ENCODE data around the gene ALG14.

Gene ALG14

DNA sequence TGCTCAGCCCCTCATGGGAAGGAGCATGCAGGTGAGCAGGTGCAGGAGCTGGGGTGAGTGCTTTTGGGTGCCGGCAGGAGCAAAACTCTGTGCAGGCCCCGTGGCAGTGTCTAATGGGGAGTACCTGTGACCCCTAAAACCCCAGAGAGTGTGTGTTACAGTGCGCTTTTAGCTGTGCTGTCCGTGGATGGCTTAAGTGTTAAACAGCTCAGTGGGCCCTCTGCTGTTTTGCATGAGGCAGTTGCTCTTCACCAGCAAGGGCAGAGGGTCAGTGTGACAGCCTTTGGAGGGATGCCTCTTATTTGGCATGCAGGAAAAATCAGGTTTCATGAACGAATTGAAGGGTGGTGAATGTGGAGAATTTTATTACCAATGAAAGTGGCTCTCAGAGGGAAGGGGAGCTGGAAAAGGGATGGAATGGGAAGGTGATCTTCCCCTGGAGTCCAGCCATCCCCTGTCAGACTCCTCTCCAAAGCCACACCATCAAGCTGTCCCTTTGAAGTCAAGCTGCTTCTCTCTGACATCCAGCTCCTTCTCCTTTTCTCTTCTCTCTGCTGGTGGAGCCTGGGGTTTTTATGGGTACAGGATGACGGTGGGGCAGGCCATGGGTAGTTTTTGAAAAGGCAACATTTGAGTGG lies 17.0 kb upstream of the ALG14 start:
- in situ Hi-C loops (cut with HindIII; ENCODE audit: low sequenced_read_pairs), result no loop called here

DNA sequence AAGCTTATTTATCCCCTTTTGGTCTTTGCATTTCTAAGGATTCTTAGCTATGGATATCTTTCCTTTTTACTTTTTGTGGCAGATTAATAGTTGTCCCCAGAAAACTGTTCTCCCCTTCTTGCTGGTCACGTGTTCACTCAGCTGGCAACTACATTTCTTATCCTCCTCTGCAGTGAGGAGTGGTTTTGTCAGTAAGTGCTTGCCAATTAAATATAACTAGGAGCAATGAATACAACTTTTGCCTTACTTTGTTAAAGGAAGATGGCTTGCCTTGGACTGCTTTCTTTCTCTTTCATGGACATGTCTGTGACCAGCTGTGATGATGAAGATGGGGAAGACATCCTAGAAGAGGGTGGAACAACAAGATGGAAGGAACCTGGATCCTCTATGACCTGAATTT lies 15.6 kb upstream of the ALG14 start:
- in situ Hi-C loops (cut with HindIII; ENCODE audit: low sequenced_read_pairs), result no loop called here

DNA sequence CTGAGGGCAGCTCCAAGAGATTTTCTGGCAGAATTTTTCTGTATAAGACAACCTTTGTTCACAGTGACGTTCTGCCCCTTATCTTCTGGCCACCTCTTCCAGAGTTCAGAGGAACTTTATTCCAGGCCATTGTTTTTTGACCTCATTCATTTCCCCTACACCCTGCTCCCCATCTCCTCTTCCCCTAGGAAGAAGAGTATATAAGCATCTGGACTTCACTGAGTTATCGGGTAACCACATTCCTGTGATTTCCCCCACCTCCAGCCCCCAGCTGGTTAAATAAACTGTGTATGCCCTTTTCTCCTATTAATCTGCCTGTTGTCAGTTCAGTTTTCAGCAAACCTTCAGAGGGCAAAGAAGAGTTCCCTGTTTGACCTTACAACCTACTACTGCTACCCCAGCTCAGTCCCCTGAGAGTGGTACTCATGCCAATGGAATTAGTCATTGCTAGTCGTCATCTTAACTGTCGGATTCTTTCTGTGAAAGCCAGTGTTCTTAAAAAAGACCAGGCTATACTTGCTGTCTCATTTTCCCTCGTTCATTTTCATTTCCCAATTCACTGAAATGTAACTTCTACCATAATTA lies 14.3 kb upstream of the ALG14 start:
- in situ Hi-C loops (cut with HindIII; ENCODE audit: low sequenced_read_pairs), result no loop called here

DNA sequence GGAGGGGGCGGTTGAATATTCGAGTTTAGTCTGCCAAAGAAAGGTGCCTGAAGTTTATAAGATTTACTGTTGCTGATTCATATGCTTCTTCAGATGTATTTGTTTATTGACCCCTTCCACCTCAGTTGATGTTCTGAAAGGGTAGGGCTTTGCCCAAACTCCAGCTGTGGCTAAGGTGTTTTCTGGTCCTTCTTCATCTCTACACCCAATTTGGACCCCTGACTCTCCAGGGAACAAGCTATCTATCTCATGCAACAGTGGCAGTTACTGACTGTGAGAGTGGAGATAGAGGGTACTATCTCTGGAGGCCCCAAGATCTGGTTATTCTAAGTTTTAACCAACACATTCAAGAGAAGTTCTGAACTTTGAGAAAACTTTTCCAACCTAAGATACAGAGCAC lies 12.6 kb upstream of the ALG14 start:
- in situ Hi-C loops (cut with HindIII; ENCODE audit: low sequenced_read_pairs), result no loop called here

DNA sequence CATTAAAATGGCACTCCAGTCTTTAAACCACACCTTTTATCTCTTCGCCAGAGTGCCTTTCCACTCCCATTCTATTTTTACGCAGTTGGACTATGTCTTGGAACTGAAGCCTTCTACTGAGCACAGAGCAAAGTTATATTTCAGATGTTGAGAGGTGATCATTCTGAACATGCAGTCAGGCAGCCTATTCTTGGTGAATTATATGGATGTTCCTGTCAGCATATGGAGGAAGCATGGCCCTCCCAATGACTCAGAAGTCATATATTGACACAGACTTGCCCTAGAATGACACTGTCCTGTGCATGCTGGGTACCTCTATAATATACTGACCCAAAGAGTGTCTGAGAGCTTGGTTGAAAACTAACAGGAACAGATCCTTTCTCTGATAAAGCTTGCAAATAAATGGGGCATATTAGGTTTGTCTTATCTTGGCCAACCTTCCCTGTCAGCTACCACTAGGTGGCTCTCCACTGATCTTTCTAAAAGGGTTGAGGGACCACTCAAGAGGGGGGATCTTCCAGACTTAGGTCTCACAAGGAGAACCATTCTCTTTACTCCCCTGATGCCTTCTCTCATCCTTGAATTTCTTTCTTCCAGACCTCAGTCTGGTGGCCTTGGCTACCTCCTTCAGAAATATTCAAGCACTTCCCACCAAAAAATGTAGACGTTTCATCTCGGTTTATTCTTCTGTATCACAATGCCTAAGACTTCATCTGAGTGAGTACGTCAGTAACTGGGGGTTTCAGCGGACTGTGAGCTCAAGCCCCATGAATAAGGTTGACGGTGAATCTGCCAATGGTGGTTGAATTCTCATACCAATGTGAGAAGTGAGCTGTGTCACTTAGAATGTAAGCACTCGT lies 11.8 kb upstream of the ALG14 start:
- in situ Hi-C loops (cut with HindIII; ENCODE audit: low sequenced_read_pairs), result no loop called here

DNA sequence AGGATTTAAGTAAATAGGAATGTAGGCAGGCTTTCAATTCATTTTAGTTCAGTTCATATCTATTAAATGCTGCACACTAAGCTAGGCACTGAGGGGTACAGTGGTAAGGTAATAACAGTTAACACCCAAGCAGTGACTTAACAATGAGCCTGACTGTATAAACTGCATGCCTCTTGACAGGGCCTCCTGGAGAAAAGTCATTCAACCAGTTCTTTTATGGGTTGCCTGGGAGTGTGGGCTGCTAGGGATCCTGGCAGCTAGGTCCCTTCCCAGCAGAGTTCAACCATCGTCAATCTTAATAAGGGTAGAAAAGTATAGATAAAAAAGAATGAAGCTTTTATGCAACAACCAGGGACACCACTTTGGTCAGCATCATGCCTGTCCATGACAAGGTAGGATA lies 8.1 kb upstream of the ALG14 start:
- in situ Hi-C loops (cut with HindIII; ENCODE audit: low sequenced_read_pairs), result no loop called here

DNA sequence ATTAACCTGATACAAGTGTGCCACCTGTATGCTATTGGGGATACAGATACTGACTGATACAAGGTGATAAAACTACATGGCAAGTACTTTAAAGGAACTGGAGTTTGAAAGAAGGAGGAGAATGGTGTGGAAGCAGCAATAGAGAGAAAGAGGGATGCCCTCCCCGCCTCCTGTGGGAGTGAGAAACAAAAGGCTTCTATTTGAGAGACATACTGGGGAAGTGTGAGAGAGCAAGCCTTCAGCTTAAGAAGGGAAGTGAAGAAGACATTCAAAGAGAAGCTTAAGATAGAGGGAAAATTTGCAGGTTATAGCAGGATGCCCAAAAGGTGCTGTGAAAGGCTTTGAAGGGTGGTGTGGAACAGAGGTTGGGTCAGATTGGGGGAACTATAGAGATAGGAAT lies 7.7 kb upstream of the ALG14 start:
- in situ Hi-C loops (cut with HindIII; ENCODE audit: low sequenced_read_pairs), result no loop called here

DNA sequence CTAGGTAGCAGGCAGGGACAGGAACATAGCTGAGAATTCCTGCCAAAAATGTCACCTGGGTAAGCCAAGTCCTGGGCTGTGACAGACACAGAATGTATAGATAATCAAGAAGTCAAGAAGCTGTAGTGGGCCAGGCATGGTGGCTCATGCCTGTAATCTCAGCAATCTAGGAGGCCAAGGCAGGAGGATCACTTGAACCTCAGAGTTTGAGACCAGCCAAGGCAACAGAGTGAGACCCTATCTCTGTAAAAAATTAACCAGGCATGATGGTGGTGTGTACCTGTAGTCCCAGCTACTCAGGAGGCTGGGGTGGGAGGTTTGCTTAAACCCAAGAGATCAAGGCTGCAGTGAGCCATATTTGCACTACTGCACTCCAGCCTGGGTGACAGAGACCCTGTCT lies 3.3 kb upstream of the ALG14 start:
- in situ Hi-C loops (cut with HindIII; ENCODE audit: low sequenced_read_pairs), result no loop called here

DNA sequence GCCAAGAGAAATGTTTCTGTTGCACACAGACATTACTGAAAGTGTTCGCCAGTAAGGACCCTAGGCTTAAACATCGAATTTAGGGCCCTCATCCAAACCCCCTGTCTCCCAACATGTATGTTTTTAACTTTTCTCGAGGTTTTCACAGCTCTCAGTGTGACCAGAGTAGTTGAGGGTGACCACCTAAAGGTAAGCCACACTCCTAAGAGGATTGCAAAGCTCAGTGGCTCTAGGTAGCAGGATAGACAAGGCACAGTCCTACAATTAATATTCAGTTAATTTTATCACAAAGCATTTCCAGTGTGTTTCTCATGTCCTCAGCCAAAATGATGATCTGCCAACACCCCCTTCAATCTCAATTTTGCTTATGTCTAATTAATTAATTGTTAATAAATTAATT lies 695 bp upstream of the ALG14 start:
- in situ Hi-C loops (cut with HindIII; ENCODE audit: low sequenced_read_pairs), result no loop called here

DNA sequence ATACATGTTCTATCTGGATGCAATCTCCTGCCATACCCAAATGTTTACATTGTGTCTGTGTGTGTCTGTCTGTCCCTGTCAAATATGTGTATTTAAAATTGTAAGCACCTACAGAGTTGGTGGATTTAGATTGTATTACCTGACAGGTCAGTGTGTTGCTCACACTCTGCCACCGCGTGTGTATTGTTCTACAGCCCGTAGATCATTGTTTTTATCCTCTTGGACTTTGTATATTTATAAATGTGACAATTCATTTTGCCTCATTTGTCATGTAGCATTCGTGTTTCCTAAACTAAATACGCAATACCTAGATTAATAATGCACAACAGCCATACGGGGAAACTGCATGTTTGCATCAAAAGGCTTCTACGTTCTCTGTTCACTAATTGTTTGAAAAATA lies 634 bp downstream of the ALG14 start:
- in situ Hi-C loops (cut with HindIII; ENCODE audit: low sequenced_read_pairs), result no loop called here

DNA sequence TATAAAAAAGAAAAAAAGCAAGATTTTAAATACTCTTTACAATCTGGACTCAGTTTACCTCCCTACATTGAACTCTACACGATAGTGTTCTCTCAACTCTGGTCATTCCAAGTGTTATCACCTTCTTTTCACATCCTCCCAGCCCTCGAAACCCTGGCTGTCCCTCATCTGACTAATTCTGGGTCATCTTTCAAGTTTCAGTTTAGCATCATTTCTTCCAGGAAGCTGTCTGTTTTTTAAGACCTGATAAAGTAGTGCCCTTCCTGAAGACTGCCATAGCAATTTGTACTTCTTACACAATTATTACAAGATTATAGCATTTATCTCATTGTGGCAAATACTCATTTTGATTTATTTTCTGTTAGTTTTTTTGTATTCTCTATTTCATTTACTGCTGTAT lies 1.2 kb downstream of the ALG14 start:
- in situ Hi-C loops (cut with HindIII; ENCODE audit: low sequenced_read_pairs), result no loop called here

DNA sequence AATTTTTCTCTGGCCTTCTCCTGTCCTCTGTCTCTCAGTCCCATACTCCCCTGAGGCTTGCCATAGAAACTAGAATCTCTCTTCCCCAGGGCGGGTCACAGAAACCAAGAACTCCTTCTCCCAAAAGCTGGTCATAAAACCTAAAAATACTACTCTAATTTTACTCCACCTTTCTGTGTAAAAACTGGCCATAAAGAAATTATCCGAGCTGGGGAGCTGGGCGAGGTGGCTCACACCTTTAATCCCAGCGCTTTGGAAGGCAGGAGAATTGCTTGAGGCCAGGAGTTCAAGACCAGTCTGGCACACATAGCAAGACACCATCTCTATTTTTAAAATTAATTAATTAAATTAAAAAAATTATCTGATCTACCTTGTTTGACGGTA lies 3.0 kb downstream of the ALG14 start:
- in situ Hi-C loops (cut with HindIII; ENCODE audit: low sequenced_read_pairs), result no loop called here

DNA sequence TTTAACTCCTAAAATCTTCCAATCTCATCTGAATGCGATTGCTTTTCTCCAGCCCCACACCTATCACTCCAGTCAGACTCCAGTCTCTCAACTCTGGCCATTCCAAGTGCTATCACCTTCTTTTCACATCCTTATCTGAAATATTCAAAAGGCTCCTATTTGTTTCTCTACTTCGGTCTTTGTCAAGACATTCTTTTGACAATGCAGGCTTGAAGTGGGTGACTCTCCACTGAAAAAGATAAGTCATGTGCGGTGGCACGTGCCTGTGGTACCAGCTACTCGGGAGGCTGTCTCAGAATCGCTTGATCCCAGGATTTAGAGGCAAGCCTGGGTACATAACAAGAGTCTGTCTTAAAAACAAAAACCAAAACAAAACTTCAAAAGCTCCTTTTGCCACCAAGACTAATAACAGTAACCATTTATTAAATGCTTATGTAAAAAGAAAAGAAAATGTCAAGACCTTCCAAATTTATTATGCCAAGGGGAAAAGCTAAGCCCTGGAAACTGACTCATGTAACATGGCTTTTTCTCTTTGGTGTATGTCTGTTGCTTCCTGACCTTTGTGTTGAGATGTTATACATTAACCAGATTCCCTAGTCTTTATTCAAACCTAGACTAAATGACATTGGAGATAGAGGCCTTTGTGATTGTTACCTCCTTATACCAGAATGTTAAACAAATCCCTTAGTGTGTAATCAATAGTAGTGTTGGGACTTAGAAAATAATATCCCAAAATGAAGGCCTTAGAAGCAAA lies 3.6 kb downstream of the ALG14 start:
- in situ Hi-C loops (cut with HindIII; ENCODE audit: low sequenced_read_pairs), result no loop called here

DNA sequence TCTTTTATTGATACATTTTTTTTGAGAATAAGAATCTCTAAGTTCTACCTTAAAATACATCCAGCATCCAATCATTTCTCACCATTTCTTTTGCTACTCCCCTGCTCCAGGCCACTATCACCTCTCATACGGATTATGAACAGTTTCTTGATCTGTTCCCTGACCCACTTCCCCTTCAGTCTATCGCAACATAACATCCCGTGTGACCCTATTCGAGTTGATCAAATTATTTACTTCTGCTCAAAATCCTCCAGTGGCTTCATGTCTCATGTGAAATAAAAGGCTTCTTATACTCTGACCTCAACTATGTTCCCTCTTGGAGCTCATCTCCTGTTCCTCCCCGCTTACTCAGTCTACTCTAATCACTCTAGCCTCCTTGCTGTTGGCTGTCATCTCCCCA lies 5.2 kb downstream of the ALG14 start:
- in situ Hi-C loops (cut with HindIII; ENCODE audit: low sequenced_read_pairs), result no loop called here

DNA sequence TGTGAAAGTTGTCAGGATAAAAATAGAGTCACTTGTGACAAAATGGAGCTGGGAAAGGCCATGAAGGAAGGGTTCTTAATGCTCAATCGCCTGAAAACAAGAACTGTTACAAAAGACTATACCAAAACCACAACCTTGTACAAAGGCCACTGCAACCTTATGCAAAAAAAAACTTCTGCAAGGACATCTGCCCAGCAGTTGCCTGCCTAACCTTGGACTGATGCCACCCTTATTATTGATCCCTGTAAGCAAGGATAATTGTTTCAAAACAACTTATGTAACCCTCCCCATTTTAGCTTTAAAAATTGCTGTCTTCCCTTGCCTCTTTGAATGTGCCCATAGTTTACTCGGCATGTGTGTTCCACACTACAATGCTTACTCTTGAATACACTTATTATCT lies 5.7 kb downstream of the ALG14 start:
- in situ Hi-C loops (cut with HindIII; ENCODE audit: low sequenced_read_pairs), result no loop called here

DNA sequence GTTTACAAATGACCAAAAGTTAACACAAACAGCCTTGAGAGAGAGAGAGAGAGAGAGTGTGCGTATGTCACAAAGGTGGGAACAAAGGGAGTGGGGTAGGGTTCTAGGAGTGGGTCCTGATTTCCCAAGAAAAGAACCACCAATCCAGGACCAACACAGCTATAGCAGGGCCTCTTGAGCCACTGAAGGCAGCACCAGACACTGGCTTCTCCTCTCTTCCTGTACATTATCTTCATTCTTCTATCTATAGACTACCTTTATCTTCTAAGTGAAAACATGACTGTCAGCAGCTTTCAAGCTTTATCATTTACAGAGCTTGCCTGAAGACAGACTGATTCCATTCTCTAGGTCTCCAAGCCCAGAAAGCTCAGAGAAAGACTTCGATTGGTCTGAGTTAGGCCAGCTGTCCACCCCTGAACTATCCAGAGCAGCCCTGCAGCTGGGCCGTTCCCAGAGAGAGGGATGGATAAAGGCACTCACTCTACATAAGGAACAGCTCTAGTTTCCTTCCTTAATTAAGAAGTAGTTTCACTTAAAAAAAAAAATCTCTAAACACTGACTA lies 11.2 kb downstream of the ALG14 start:
- in situ Hi-C loops (cut with HindIII; ENCODE audit: low sequenced_read_pairs), result no loop called here

DNA sequence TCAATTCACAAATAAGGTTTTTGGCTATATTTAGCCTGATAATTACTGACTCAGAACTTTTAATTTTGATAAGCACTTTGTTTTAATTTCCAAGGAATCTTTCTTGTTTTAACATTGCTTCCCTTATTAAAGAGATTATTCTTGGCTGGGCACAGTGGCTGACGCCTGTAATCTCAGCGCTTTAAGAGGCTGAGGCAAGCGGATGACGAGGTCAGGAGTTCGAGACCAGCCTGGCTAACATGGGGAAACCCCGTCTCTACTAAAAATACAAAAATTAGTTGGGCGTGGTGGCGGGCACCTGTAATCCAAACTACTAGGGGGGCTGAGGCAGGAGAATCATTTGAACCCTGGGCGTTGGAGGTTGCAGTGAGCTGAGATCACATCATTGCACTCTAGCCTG lies 13.8 kb downstream of the ALG14 start:
- in situ Hi-C loops (cut with HindIII; ENCODE audit: low sequenced_read_pairs), result no loop called here

DNA sequence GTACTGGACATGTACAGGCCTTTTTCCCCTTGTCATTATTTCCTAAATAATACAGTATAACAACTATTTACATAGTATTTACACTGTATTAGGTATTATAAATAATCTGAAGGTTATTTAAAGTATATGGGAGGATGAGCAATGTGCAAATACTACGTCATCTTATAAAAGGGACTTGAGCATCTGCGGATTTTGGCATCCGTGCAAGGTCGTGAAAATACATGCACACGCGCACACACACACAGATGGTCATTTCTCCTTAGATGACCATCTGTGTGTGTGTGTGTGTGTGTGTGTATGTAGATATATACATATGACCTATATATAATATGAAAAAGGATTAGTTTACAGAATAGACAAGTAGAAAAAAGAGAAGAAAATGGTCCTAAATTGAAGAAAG lies 15.4 kb downstream of the ALG14 start:
- in situ Hi-C loops (cut with HindIII; ENCODE audit: low sequenced_read_pairs), result no loop called here

DNA sequence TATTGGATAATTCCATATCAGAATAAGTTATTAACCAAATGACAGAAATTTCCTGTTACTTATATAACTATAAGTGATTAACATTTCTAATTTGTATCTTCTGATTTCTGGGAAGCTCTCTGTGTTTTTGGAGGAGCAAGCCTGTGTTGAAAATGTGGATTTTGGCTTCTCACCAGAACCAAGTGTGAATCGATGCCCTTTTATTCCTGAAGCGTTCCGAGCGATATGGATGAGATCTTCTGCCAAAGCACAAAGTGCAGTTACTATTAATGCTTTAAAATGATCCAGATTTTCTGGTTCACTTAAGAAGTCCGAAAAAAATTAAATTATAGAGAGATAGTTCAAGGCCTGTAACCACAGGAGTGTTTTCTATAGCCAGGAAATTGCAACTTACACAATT lies 22.8 kb downstream of the ALG14 start:
- in situ Hi-C loops (cut with HindIII; ENCODE audit: low sequenced_read_pairs), result loop anchor here (25.0 kb wide), 1 partner anchor 188 kb away; no protein-coding TSS in a partner anchor

DNA sequence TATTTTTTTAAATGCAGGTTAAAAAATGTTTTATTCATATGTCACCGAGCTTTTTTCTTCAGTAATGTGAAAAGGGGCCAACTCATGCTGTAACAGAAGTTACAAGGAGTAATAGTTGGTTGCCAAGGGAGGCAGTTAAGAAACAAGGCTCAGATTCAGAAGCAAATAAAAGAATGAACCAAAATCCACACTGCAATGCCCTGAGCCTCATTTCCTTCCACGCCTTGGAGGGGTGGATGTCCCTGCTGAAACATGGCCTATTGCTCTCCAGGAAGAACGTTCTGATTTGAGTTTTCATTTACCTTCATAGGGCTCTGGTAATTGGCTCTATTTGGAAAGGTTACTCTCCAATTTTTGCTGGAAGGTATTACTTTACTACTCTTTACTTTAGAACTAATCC lies 24.4 kb downstream of the ALG14 start:
- in situ Hi-C loops (cut with HindIII; ENCODE audit: low sequenced_read_pairs), result loop anchor here (25.0 kb wide), 1 partner anchor 186 kb away; no protein-coding TSS in a partner anchor

DNA sequence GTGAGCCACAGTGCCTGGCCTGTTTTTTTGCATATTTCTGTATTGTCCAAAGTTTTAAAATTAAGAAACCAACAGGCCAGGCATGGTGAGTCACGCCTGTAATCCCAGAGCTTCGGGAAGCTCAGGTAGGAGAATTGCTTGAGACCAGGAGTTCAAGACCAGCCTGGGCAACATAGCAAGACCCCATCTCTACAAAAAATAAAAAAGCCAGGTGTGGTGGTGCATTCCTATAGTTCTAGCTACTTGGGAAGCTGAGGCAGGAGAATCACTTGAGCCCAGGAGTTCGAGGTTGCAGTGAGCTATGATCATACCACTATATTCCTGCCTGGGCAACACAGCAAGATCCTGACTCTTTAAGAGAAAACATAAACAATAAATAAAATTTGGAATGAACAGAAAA lies 25.1 kb downstream of the ALG14 start:
- in situ Hi-C loops (cut with HindIII; ENCODE audit: low sequenced_read_pairs), result loop anchor here (25.0 kb wide), 1 partner anchor 185 kb away; no protein-coding TSS in a partner anchor
